GM20000 (cell line): ENCODE results near the gene MAMLD1.

Source experiments
- DNase-seq: peaks from one replicate; pipeline ENCODE4 v3.0.0; 2012; ENCODE audit warnings: low spot score
- TF ChIP-seq, protein P1 (sequence below): IDR thresholded peaks from 2 replicates; pipeline ENCODE4 v1.5.1; 2012; ENCODE audit warnings: mild to moderate bottlenecking, control low read depth; ENCODE audit errors: extremely low read depth, missing control alignments

MAMLD1 gene

DNA sequence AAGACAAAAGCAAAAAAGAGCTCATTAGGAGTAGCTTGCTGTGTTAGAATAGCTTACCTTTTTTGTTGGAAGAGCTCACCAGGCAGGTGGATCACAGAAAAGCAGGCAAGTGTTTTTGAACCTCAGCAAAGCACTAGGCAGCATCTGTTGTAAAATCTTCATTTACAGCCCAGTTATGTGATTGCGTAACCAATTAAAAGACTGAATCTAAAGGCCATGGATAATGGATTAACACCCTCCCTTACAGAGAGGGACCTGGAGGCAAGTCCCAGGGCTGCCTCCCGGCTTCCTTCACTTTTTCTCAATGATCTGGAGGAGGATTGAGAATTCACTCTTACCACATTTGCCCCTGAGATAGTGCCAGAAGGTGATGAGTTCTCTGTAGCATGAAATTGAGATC lies 51.1 kb downstream of the MAMLD1 start:
- TF ChIP-seq, protein P1, sequence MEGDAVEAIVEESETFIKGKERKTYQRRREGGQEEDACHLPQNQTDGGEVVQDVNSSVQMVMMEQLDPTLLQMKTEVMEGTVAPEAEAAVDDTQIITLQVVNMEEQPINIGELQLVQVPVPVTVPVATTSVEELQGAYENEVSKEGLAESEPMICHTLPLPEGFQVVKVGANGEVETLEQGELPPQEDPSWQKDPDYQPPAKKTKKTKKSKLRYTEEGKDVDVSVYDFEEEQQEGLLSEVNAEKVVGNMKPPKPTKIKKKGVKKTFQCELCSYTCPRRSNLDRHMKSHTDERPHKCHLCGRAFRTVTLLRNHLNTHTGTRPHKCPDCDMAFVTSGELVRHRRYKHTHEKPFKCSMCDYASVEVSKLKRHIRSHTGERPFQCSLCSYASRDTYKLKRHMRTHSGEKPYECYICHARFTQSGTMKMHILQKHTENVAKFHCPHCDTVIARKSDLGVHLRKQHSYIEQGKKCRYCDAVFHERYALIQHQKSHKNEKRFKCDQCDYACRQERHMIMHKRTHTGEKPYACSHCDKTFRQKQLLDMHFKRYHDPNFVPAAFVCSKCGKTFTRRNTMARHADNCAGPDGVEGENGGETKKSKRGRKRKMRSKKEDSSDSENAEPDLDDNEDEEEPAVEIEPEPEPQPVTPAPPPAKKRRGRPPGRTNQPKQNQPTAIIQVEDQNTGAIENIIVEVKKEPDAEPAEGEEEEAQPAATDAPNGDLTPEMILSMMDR = no peak
- DNase-seq = no peak

DNA sequence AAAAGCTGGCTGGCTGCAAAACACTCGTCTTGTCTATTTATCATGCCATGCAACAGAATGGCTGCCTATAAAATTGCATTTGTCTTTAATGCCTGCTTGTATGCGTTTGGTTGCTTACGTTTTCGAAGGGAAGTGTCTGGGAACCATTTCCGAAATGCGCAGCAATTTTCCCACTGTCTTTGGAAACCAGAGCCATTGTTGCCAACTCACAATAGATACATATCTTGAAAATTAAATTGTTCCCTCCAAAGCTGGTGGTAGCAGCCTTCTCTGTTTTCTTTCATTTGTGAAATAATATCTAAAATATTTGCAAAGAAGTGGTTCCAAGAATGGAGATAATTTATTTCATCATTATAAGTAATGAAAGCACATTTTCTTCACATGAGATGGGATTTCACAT lies 53.4 kb downstream of the MAMLD1 start:
- TF ChIP-seq, protein P1 = no peak

DNA sequence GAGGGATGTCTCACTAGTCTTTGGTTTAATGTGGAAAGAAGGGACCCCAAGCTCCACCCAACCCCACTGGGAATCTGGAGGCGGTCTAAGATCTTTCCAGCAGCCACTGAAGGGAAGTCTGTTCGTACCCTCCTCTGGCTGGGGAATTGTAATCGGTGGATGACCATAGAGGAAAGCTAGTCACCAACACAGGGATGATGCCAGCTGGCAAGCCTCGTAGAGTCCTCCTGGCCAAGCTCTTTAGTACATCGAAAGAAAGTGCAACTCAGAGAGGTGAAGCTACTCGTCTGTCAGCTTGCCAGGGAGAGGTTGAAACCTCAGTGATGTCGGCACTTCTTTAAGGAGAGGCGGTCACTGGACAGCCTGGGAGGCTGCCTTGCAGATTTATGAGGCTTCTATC lies 58.7 kb downstream of the MAMLD1 start:
- DNase-seq = no peak
- TF ChIP-seq, protein P1 = no peak

More for the DNA sequence above, 53.4 kb downstream of the MAMLD1 start:
- DNase-seq = no peak

DNA sequence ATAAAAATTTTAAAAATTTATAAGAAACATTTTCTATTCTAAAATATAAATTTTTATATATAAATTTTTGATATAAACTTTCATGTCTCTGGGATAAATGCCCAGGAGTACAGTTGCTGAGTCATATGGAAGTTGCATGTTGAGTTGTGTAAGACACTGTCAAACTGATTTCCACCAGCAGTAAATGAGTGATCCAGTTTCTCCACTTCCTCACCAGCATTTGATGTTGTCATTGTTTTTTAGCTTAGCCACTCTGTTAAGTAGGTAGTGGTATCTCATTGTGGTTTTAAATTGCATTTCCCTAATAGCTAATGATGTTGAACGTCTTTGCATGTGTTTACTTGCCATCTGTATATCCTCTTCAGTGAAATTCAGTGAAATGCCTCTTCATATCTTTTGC lies 66.5 kb downstream of the MAMLD1 start:
- DNase-seq = no peak
- TF ChIP-seq, protein P1 = no peak

DNA sequence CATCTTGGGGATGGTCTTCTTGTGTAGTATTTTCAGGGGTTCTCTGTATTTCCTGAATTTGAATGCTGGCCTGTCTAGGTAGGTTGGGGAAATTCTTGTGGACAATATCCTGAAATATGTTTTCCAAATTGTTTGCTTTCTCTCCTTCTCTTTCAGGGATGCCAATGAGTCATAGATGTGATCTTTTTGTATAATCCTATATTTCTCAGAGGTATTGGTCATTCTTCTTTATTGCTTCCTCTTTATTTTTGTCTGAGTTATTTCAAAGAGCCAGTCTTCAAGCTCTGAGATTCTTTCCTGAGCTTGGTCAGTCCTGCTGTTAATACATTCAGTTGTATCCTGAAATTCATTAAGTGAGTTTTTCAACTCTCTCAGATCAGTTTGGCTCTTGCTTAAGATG lies 73.1 kb downstream of the MAMLD1 start:
- TF ChIP-seq, protein P1 = no peak
- no peak for DNase-seq

DNA sequence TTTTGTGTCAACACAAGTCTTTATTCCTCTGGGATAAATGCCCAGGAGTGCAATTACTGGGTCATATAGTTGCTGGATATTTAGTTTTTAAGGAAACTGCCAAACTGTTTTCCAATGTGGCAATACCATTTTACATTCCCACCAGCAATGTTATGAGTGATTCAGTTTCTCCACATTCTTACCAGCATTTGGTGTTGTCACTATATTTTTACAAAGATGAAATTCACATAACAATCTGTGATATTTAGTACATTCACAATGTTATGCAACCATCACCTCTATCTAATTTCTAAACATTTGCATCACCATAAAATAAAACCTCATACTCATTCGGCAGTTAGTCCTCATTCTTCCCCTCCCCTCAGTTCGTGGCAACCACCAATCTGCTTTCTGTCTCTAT lies 75.0 kb downstream of the MAMLD1 start:
- TF ChIP-seq, protein P1 = no peak
- DNase-seq = no peak

DNA sequence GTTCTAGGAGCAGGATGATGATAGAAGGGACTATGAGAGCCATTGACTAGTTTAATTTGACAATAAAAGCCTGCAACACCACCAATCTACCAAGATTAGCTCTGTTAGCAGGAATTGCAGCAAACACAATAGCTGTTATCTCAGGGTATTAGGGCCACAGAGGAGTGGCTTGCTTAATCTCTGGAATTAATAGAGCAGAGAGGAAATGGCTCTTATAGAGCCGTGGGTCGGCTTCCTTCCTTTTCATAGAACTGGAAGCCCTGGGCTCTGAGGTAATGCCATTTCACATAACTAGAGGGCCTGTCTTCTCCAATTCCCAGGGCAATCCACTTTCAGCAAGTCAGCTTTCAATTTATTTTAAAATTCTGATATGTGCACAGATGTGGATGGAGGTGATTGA lies 83.0 kb downstream of the MAMLD1 start:
- TF ChIP-seq, protein P1 = no peak

More for the DNA sequence above, 83.0 kb downstream of the MAMLD1 start:
- DNase-seq = no peak
